Parathyroid adenoma (tissue), 2 donors: ENCODE data around the gene ABHD4.
"Not testable (repeated sequence)": the region's sequence is repeated elsewhere in the genome, so short reads cannot be mapped to it uniquely, and the experiment has no call there.

Experiments used
- H2AFZ ChIP-seq: fragments of 300-600 bp; sonication (generic); one replicate; pipeline ENCODE4 v1.7.0; 2017; ENCODE audit warnings: antibody characterized with exemption, mild to moderate bottlenecking
- H3K27ac ChIP-seq: fragments of 300-600 bp; sonication (generic); one replicate; pipeline ENCODE4 v1.7.0; 2017
- H3K27me3 ChIP-seq: fragments of 300-600 bp; sonication (generic); one replicate; pipeline ENCODE4 v1.7.0; 2017; ENCODE audit warnings: low read length; ENCODE audit not compliant: control insufficient read depth, insufficient read depth
- H3K36me3 ChIP-seq: fragments of 300-600 bp; sonication (generic); one replicate; pipeline ENCODE4 v1.7.0; 2017; ENCODE audit warnings: low read length; ENCODE audit not compliant: control insufficient read depth, insufficient read depth
- H3K4me1 ChIP-seq: fragments of 300-600 bp; sonication (generic); one replicate; pipeline ENCODE4 v1.7.0; 2017; ENCODE audit warnings: control low read depth
- H3K4me2 ChIP-seq: fragments of 300-600 bp; sonication (generic); one replicate; pipeline ENCODE4 v1.7.0; 2017; ENCODE audit warnings: low read length
- H3K4me3 ChIP-seq: fragments of 300-600 bp; sonication (generic); one replicate; pipeline ENCODE4 v1.7.0; 2017; ENCODE audit warnings: low read depth, low read length
- H3K79me2 ChIP-seq: fragments of 300-600 bp; sonication (generic); one replicate; pipeline ENCODE4 v1.7.0; 2017; ENCODE audit warnings: control low read depth
- H3K9ac ChIP-seq: fragments of 300-600 bp; sonication (generic); one replicate; pipeline ENCODE4 v1.7.0; 2017; ENCODE audit warnings: mild to moderate bottlenecking
- H3K9me3 ChIP-seq: fragments of 300-600 bp; sonication (generic); one replicate; pipeline ENCODE4 v1.7.0; 2017; ENCODE audit warnings: low read length; ENCODE audit not compliant: control insufficient read depth
- TF ChIP-seq, protein P1 (sequence below): fragments of 300-600 bp; sonication (generic); IDR thresholded peaks from one replicate; pipeline ENCODE4 v1.7.0; 2017; ENCODE audit warnings: antibody characterized with exemption, mild to moderate bottlenecking
- donor health status: primary hyperparathyroidism.

ABHD4 gene

DNA sequence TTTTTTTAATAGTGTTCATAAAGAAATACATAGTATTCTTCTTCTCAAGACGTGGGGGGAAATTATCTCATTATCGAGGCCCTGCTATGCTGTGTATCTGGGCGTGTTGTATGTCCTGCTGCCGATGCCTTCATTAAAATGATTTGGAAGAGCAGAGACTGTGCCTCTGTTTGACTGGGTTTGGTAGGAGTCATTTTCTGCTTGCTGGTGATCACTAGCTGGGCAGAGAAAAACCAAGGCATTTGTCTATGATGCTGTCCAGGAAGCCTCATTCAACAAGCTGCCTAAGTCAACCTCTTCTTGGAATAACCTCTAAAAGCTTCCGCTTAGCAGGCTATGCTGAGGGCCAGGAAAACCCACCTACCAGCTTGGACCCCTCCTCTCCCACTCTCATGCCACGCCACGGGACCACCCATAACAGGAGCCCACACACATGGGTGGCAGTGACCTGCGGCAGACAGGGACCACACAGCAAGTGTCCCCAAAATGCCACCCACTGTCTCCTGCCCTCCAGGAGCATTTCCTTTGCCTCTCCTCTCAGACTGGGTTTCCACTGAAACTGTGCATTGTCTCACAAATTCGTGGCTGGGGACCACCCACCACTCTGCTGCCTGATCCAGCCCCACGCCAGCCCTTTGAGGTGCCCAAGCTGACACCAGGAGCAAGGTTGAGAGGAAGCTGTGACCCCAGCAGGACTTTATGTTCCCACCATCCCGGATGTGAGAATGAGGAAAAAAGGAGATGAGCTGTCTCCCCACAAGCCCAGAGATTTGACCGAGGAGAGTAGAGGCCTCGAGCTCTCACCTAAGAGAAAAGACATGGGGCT lies 45.9 kb upstream of the ABHD4 start:
- Histone ChIP-seq H3K4me2 (no peak overlapping the region), H3K27me3 (no peaks in the 10 kb centered on the region), H2AFZ (no peak overlapping the region), H3K36me3 (no peaks in the 10 kb centered on the region), H3K4me1 (peaks cover 2% of the 10 kb centered on the region), H3K79me2 (no peaks in the 10 kb centered on the region), H3K9me3 (no peaks in the 10 kb centered on the region), H3K4me3 (no peak overlapping the region), H3K27ac (no peak overlapping the region), H3K9ac (no peak overlapping the region)
- TF ChIP-seq, protein P1, sequence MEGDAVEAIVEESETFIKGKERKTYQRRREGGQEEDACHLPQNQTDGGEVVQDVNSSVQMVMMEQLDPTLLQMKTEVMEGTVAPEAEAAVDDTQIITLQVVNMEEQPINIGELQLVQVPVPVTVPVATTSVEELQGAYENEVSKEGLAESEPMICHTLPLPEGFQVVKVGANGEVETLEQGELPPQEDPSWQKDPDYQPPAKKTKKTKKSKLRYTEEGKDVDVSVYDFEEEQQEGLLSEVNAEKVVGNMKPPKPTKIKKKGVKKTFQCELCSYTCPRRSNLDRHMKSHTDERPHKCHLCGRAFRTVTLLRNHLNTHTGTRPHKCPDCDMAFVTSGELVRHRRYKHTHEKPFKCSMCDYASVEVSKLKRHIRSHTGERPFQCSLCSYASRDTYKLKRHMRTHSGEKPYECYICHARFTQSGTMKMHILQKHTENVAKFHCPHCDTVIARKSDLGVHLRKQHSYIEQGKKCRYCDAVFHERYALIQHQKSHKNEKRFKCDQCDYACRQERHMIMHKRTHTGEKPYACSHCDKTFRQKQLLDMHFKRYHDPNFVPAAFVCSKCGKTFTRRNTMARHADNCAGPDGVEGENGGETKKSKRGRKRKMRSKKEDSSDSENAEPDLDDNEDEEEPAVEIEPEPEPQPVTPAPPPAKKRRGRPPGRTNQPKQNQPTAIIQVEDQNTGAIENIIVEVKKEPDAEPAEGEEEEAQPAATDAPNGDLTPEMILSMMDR = no peak

DNA sequence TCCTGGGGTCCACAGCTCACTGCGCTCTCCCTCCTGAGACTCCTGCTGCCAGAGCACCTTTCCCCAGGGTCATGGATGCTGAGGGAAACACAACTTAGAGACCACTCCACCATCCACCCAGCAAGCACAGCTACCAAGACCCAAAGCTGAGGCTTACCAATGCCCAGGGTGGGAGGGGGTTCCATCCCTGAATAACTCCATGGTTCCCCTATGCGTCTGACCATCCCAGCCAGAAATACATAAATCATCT lies 45.3 kb upstream of the ABHD4 start:
- Histone ChIP-seq H3K36me3 (no peaks in the 10 kb centered on the region), H3K4me2 (no peak overlapping the region), H3K4me3 (no peak overlapping the region), H3K27me3 (no peaks in the 10 kb centered on the region), H2AFZ (no peak overlapping the region), H3K79me2 (no peaks in the 10 kb centered on the region), H3K9me3 (no peaks in the 10 kb centered on the region), H3K9ac (no peak overlapping the region), H3K27ac (no peak overlapping the region), H3K4me1 (peaks cover 3% of the 10 kb centered on the region)
- TF ChIP-seq, protein P1 = no peak

DNA sequence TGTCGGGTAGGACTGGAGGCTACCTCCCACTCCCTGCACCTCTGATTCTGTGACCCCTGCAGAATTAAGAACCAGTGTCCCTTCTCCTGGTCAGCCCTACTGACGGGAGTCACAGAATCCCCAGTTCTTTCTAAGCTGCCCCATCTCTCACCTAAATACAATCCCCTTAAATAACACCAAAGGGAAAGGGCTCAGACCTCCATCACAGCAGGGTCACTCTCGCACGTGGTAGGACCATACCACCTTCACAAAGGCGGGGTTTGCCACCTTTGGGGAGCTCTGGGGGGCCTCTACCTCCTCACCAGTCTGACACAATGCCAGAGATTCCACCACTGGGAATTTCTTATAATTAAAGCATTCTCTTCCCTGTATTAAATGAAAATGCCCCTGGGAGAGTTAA lies 44.7 kb upstream of the ABHD4 start:
- TF ChIP-seq, protein P1 = no peak
- Histone ChIP-seq H3K4me2 (no peak overlapping the region), H3K27ac (no peak overlapping the region), H3K9me3 (no peaks in the 10 kb centered on the region), H3K4me1 (peaks cover 3% of the 10 kb centered on the region), H3K9ac (no peak overlapping the region), H3K79me2 (no peaks in the 10 kb centered on the region), H3K36me3 (no peaks in the 10 kb centered on the region), H3K27me3 (no peaks in the 10 kb centered on the region), H2AFZ (no peak overlapping the region), H3K4me3 (no peak overlapping the region)

DNA sequence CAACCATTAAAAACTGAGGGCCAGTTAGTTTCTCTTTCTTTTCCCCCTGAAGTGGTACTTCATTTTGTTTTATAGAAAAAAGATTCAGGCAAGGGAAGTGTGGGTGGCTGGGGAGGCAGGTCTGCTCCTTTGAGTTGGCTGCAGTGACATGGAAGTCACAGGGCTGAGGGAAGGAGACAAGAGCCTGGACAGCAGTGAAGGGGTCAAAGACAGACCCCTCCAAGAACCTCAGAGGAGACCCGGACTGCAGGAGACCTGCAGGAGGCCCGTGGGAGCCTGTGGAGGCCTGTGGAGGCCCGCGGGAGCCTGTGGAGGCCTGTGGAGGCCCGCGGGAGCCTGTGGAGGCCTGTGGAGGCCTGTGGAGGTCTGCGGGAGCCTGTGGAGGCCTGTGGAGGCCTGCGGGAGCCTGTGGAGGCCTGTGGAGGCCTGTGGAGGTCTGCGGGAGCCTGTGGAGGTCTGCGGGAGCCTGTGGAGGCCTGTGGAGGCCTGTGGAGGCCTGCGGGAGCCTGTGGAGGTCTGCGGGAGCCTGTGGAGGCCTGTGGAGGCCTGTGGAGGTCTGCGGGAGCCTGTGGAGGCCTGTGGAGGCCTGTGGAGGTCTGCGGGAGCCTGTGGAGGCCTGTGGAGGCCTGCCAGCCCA lies 44.1 kb upstream of the ABHD4 start:
- not testable (repeated sequence) for H3K79me2 ChIP-seq, H3K27ac ChIP-seq, H3K9ac ChIP-seq, H3K4me1 ChIP-seq, H3K27me3 ChIP-seq, H3K36me3 ChIP-seq, H2AFZ ChIP-seq, H3K4me3 ChIP-seq, H3K9me3 ChIP-seq, H3K4me2 ChIP-seq

DNA sequence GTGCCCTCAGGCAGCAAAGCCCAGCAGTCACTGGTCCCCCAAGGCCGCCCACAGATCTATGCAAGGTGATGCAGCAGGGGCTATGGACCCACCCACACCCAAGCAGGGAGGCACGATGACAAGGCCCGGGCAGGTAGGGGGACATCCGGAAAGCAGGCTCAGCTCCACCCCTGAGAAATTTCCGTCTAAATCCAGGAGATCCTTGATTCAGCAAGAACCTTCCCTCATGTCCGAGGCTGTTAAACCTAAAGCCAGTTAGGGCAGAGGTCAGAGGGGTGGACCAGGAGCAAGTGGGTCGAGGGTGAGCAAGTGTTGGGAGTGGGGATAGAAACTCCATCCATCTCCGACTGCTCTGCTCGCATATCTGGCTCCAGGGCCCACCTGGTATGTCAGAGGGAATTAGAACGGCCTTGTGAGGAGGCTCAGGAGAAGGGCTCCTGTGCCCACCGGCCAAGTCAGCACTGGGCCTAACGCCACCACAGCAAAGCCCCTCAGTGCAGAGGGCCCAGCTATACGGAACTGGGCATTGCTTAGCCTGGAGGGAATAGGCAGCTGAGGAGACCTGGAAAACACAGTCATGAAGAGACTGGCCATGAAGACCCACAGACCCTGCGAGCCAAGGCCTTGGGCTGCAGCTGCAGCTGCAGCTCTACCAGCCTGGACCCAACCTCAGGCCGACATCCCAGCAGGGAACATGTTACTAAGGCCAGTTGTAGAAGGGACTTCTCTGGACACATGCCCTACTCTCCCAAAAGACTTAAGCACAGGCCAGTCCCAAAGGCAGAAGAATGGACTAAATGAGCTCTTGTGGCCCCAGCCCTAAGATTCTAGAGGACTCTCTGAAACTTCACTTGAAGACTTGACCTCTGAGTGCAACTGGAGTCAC lies 43.4 kb upstream of the ABHD4 start:
- H3K4me2 ChIP-seq = no peak overlapping the region
- H3K79me2 ChIP-seq = no peaks in the 10 kb centered on the region
- peaks cover 7% of the 10 kb centered on the region for H3K4me1 ChIP-seq
- H3K9me3 ChIP-seq = no peaks in the 10 kb centered on the region
- no peaks in the 10 kb centered on the region for H3K36me3 ChIP-seq
- H3K9ac ChIP-seq = no peak overlapping the region
- TF ChIP-seq, protein P1 = no peak
- H3K27ac ChIP-seq = no peak overlapping the region
- no peaks in the 10 kb centered on the region for H3K27me3 ChIP-seq
- no peak overlapping the region for H2AFZ ChIP-seq
- H3K4me3 ChIP-seq = no peak overlapping the region
